Fibroblast of lung (primary cell): Measurements from ENCODE around the gene TERT. TPM values are rescaled to one million over a fixed set of nuclear protein-coding genes. Genes with fewer than 3 reads are reported as not detected.

Experiments used
- DNase-seq, 2 donors: peaks; one replicate each; pipeline versions ENCODE4 v3.0.0 to v3.0.0-alpha.2; 2010; ENCODE audit warnings: low read depth in 2 of 2
- H2AFZ ChIP-seq: 2 replicates; pipeline ENCODE4 v1.5.1; 2012; ENCODE audit warnings: low read length, control low read depth, inconsistent platforms
- H3K27ac ChIP-seq: 2 replicates; pipeline ENCODE4 v1.5.1; 2011; ENCODE audit warnings: low read length, control low read depth; ENCODE audit not compliant: insufficient read depth
- H3K27me3 ChIP-seq: 2 replicates; pipeline ENCODE4 v1.5.1; 2011; ENCODE audit warnings: mild to moderate bottlenecking, low read length; ENCODE audit not compliant: control insufficient read depth, insufficient read depth
- H3K36me3 ChIP-seq: 2 replicates; pipeline ENCODE4 v1.5.1; 2011; ENCODE audit warnings: low read length; ENCODE audit not compliant: control insufficient read depth, insufficient read depth
- H3K4me1 ChIP-seq: 2 replicates; pipeline ENCODE4 v1.5.1; 2011; ENCODE audit warnings: low read length; ENCODE audit not compliant: control insufficient read depth, insufficient read depth; ENCODE audit errors: extremely low read depth
- H3K4me2 ChIP-seq: 2 replicates; pipeline ENCODE4 v1.5.1; 2011; ENCODE audit warnings: low read length, control low read depth; ENCODE audit not compliant: insufficient read depth; ENCODE audit errors: extremely low read depth
- H3K4me3 ChIP-seq, 4 experiments: fragments of 200-600 bp in 1 of 4; sonication (generic) in 1 of 4; replicated peaks in 1 of 4; 2 replicates each; pipeline ENCODE4 v1.5.1; 2011 to 2016; ENCODE audit warnings: low read length in 4 of 4, low read depth in 3 of 4, mild to moderate bottlenecking in 3 of 4, control low read depth in 2 of 4, inconsistent platforms in 1 of 4, mixed read lengths in 1 of 4; ENCODE audit not compliant: insufficient read depth in 1 of 4; ENCODE audit errors: control extremely low read depth in 1 of 4
- H3K79me2 ChIP-seq: 2 replicates; pipeline ENCODE4 v1.5.1; 2012; ENCODE audit warnings: mild to moderate bottlenecking, low read length, inconsistent platforms; ENCODE audit not compliant: control insufficient read depth, insufficient read depth
- H3K9ac ChIP-seq: 2 replicates; pipeline ENCODE4 v1.5.1; 2011; ENCODE audit warnings: mild to moderate bottlenecking, low read length, control low read depth; ENCODE audit not compliant: insufficient read depth
- H3K9me3 ChIP-seq: 2 replicates; pipeline ENCODE4 v1.5.1; 2012; ENCODE audit warnings: low read depth, low read length; ENCODE audit not compliant: control insufficient read depth, insufficient read depth
- H4K20me1 ChIP-seq: 2 replicates; pipeline ENCODE4 v1.5.1; 2011; ENCODE audit warnings: low read length; ENCODE audit not compliant: control insufficient read depth, insufficient read depth; ENCODE audit errors: extremely low read depth
- CTCF ChIP-seq, 2 donors: IDR thresholded peaks in 1 of 2; conservative IDR thresholded peaks in 1 of 2; 1 replicate in 1 of 2; 2 replicates in 1 of 2; pipeline ENCODE4 v1.5.1; 2011 to 2012; ENCODE audit warnings: low read length in 2 of 2, control low read depth in 1 of 2, inconsistent platforms in 1 of 2, low read depth in 1 of 2, mild to moderate bottlenecking in 1 of 2
- EZH2 ChIP-seq: IDR thresholded peaks from 2 replicates; pipeline ENCODE4 v1.5.1; 2012; ENCODE audit warnings: low read length, control low read depth, mild to moderate bottlenecking; ENCODE audit errors: missing control alignments
- polyA plus RNA-seq, 2 donors: library from polyadenylated mRNA; depleted of rRNA in 1 of 2; stranded (reverse) in 1 of 2; unstranded in 1 of 2; fragments of >200 nt; gene quantifications; 2 replicates each; pipeline ENCODE4 v1.2.1, GENCODE V29; 2011 to 2012; ENCODE audit warnings: missing spikeins in 1 of 2
- total RNA-seq: library from RNA; depleted of rRNA; stranded (reverse); fragments of >200 nt; gene quantifications from 2 replicates; pipeline ENCODE4 v1.2.1, GENCODE V29; 2014

Gene TERT
- total and polyA plus RNA-seq, 2 donors (not counting 1 experiment from before 2014, with no cell fraction given) = not detected

- no peak overlapping the region for H3K27ac ChIP-seq
- no peaks in the 10 kb centered on the region for H3K27me3 ChIP-seq
- H3K4me2 ChIP-seq = no peak overlapping the region
- H3K4me3 ChIP-seq = no peak overlapping the region
- no peak overlapping the region for H3K9ac ChIP-seq
- H4K20me1 ChIP-seq = no peaks in the 10 kb centered on the region
- H3K79me2 ChIP-seq = no peaks in the 10 kb centered on the region
- no peaks in the 10 kb centered on the region for H3K36me3 ChIP-seq
- H3K9me3 ChIP-seq = no peaks in the 10 kb centered on the region
- TF ChIP-seq EZH2 (no peak), CTCF (conservative IDR thresholded peaks at IDR 0.05 in 1 of 2, IDR thresholded peaks at IDR 0.05 in 1 of 2; ENCODE audit: low read depth in 1 of 2, low read length in 2 of 2) (no peak)
- DNase-seq = no peak
- H3K4me1 ChIP-seq = no peaks in the 10 kb centered on the region
- no peak overlapping the region for H2AFZ ChIP-seq
These were observed 47.1 kb downstream of the TERT start for GRCh38 chr5:1247811-1248210.

- H3K79me2 ChIP-seq = no peaks in the 10 kb centered on the region
- H3K9ac ChIP-seq = no peak overlapping the region
- H3K4me3 ChIP-seq = no peak overlapping the region
- no peaks in the 10 kb centered on the region for H3K4me1 ChIP-seq
- H3K27ac ChIP-seq = no peak overlapping the region
- no peaks in the 10 kb centered on the region for H3K27me3 ChIP-seq
- H2AFZ ChIP-seq = no peak overlapping the region
- no peaks in the 10 kb centered on the region for H4K20me1 ChIP-seq
- no peak overlapping the region for H3K4me2 ChIP-seq
- TF ChIP-seq CTCF (conservative IDR thresholded peaks at IDR 0.05 in 1 of 2, IDR thresholded peaks at IDR 0.05 in 1 of 2; ENCODE audit: low read depth in 1 of 2, low read length in 2 of 2) = no peak
- no peak for TF ChIP-seq EZH2
- H3K9me3 ChIP-seq = no peaks in the 10 kb centered on the region
- H3K36me3 ChIP-seq = no peaks in the 10 kb centered on the region
- DNase-seq = peak in 1 of 2 donors; percentile 18
These were observed 48.0 kb downstream of the TERT start for GRCh38 chr5:1246711-1247431.

- Histone ChIP-seq H3K27me3 (no peaks in the 10 kb centered on the region), H3K79me2 (no peaks in the 10 kb centered on the region), H3K4me1 (no peaks in the 10 kb centered on the region), H3K4me3 (no peak overlapping the region), H3K36me3 (no peaks in the 10 kb centered on the region), H3K27ac (no peak overlapping the region), H2AFZ (no peak overlapping the region), H3K9ac (no peak overlapping the region), H3K9me3 (no peaks in the 10 kb centered on the region), H3K4me2 (no peak overlapping the region), H4K20me1 (no peaks in the 10 kb centered on the region)
- TF ChIP-seq EZH2 (no peak), CTCF (conservative IDR thresholded peaks at IDR 0.05 in 1 of 2, IDR thresholded peaks at IDR 0.05 in 1 of 2; ENCODE audit: low read depth in 1 of 2, low read length in 2 of 2) (no peak)
- DNase-seq = no peak
These were observed 48.8 kb downstream of the TERT start for GRCh38 chr5:1245905-1246576.
